ENCODE data around the gene LRRC8B.
A peak's percentile ranks its signal among the peaks of the same experiment; 100 is the strongest.

The LRRC8B gene

GRCh38 chr1:89548122-89548857 lies 23.7 kb downstream of the LRRC8B start:
- no peak for DNase-seq

GRCh38 chr1:89550995-89551394 lies 26.4 kb downstream of the LRRC8B start:
- no peak for DNase-seq

- peak in 1 of 6 experiments; percentile 8 for DNase-seq
Observed at GRCh38 chr1:89552471-89553081, 27.9 kb downstream of the LRRC8B start.

- no peak for DNase-seq
Observed at GRCh38 chr1:89553157-89553556, 28.5 kb downstream of the LRRC8B start.

- no peak for DNase-seq
Observed at GRCh38 chr1:89555550-89555949, 30.9 kb downstream of the LRRC8B start.

GRCh38 chr1:89556726-89557444 lies 32.3 kb downstream of the LRRC8B start:
- DNase-seq, result no peak

GRCh38 chr1:89557445-89557825 lies 32.8 kb downstream of the LRRC8B start:
- no peak for DNase-seq

- DNase-seq, result no peak
Observed at GRCh38 chr1:89557956-89558355, 33.3 kb downstream of the LRRC8B start.

- no peak for DNase-seq
Observed at GRCh38 chr1:89563957-89564604, 39.5 kb downstream of the LRRC8B start.

GRCh38 chr1:89565521-89565920 lies 40.9 kb downstream of the LRRC8B start:
- no peak for DNase-seq

- DNase-seq, result no peak
Observed at GRCh38 chr1:89566761-89567174, 42.1 kb downstream of the LRRC8B start.

- DNase-seq, result no peak
Observed at GRCh38 chr1:89567797-89568196, 43.2 kb downstream of the LRRC8B start.

GRCh38 chr1:89573410-89573809 lies 48.8 kb downstream of the LRRC8B start:
- no peak for DNase-seq

- DNase-seq, result no peak
Observed at GRCh38 chr1:89574621-89575020, 50.0 kb downstream of the LRRC8B start.

GRCh38 chr1:89575207-89575606 lies 50.6 kb downstream of the LRRC8B start:
- no peak for DNase-seq

GRCh38 chr1:89576013-89576412 lies 51.4 kb downstream of the LRRC8B start:
- no peak for DNase-seq

- DNase-seq, result no peak
Observed at GRCh38 chr1:89578151-89578550, 53.5 kb downstream of the LRRC8B start.

GRCh38 chr1:89578946-89579684 lies 54.5 kb downstream of the LRRC8B start:
- no peak for DNase-seq

GRCh38 chr1:89580036-89580435 lies 55.4 kb downstream of the LRRC8B start:
- DNase-seq, result no peak

GRCh38 chr1:89581859-89582258 lies 57.2 kb downstream of the LRRC8B start:
- no peak for DNase-seq

- DNase-seq, result no peak
Observed at GRCh38 chr1:89582571-89582970, 57.9 kb downstream of the LRRC8B start.

GRCh38 chr1:89584211-89584610 lies 59.6 kb downstream of the LRRC8B start:
- DNase-seq, result no peak

GRCh38 chr1:89584781-89585180 lies 60.2 kb downstream of the LRRC8B start:
- DNase-seq, result no peak
